ENCODE measurements around the gene PAXX. TPM values are rescaled to one million over a fixed set of nuclear protein-coding genes. Genes with fewer than 3 reads are reported as not detected.

The PAXX gene
- total and polyA plus RNA-seq, 9 donors: 1.1 to 48.9 (median 37.5) TPM

- no peaks in the 10 kb centered on the region for H3K36me3 ChIP-seq
- H3K27me3 ChIP-seq: no peaks in the 10 kb centered on the region
- H3K9me3 ChIP-seq: no peaks in the 10 kb centered on the region
- no peak for TF ChIP-seq POLR2A (IDR thresholded peaks at IDR 0.05)
- no peak for TF ChIP-seq CTCF (IDR thresholded peaks at IDR 0.05)
- no peak for TF ChIP-seq EP300 (IDR thresholded peaks at IDR 0.05)
- no peak overlapping the region for H3K27ac ChIP-seq
- 54 to 71% (median 63%) methylated on average over 14 to 17 of the region's 17 CpGs for WGBS, 3 donors
- DNase-seq: no peak
- no peak overlapping the region for H3K4me3 ChIP-seq
- intact Hi-C loops (cut with DNase I): no loop called here
- peaks cover 6% of the 10 kb centered on the region for H3K4me1 ChIP-seq (ENCODE audit: insufficient read depth)
Measured at GRCh38 chr9:136981588-136982231, 10.5 kb upstream of the PAXX start.

GRCh38 chr9:136982232-136983051 lies 9.8 kb upstream of the PAXX start, which contains the start of gene LCNL1:
Gene LCNL1, plus strand, starts transcription at chr9:136982993. Its CDS starts 594 bp downstream, at chr9:136983587.
- intact Hi-C loops (cut with DNase I): no loop called here
- no peak for TF ChIP-seq POLR2A (IDR thresholded peaks at IDR 0.05)
- no peak for TF ChIP-seq CTCF (IDR thresholded peaks at IDR 0.05)
- TF ChIP-seq EP300 (IDR thresholded peaks at IDR 0.05): no peak
- Histone ChIP-seq H3K4me3 (no peak within 1 kb of the TSS), H3K27me3 (no peaks in the 10 kb centered on the region), H3K36me3 (no peaks in the 10 kb centered on the region), H3K4me1 (ENCODE audit: insufficient read depth) (peaks cover 6% of the 10 kb centered on the region), H3K27ac (no peak within 1 kb of the TSS), H3K9me3 (no peaks in the 10 kb centered on the region)
- no peak for DNase-seq
- 82 to 90% (median 86%) methylated on average over 16 to 18 of the region's 18 CpGs for WGBS, 3 donors

- DNase-seq: no peak
- Histone ChIP-seq H3K9me3 (no peaks in the 10 kb centered on the region), H3K4me1 (ENCODE audit: insufficient read depth) (peaks cover under 1% of the 10 kb centered on the region), H3K27ac (no peak overlapping the region), H3K4me3 (no peak overlapping the region), H3K36me3 (no peaks in the 10 kb centered on the region), H3K27me3 (no peaks in the 10 kb centered on the region)
- no peak for TF ChIP-seq CTCF (IDR thresholded peaks at IDR 0.05)
- no peak for TF ChIP-seq POLR2A (IDR thresholded peaks at IDR 0.05)
- no peak for TF ChIP-seq EP300 (IDR thresholded peaks at IDR 0.05)
- intact Hi-C loops (cut with DNase I): no loop called here
- 79 to 86% (median 85%) methylated on average over 7 to 9 of the region's 9 CpGs for WGBS, 3 donors
Measured at GRCh38 chr9:136983167-136983566, 9.1 kb upstream of the PAXX start.

GRCh38 chr9:136983656-136984314 lies 8.4 kb upstream of the PAXX start:
- TF ChIP-seq CTCF (IDR thresholded peaks at IDR 0.05) (no peak), EP300 (IDR thresholded peaks at IDR 0.05) (no peak), POLR2A (IDR thresholded peaks at IDR 0.05) (no peak)
- Histone ChIP-seq H3K27ac (no peak overlapping the region), H3K4me3 (no peak overlapping the region), H3K4me1 (ENCODE audit: insufficient read depth) (no peaks in the 10 kb centered on the region), H3K36me3 (no peaks in the 10 kb centered on the region), H3K9me3 (no peaks in the 10 kb centered on the region), H3K27me3 (no peaks in the 10 kb centered on the region)
- DNase-seq: no peak
- intact Hi-C loops (cut with DNase I): no loop called here
- WGBS, 3 donors: 79 to 84% (median 83%) methylated on average over 11 of the region's 11 CpGs
